Stimulated activated CD8-positive, alpha-beta memory T cell treated with anti-CD3 and anti-CD28 coated beads, Interleukin-15, amount 100 ng/mL, for 4 hours (primary cell): Measurements from ENCODE around the gene PDZD8.
"Not testable (repeated sequence)": the region's sequence is repeated elsewhere in the genome, so short reads cannot be mapped to it uniquely, and the experiment has no call there.

Experiments
- DNase-seq, 2 donors: peaks; one replicate each; pipeline ENCODE4 v3.0.0-alpha.2; 2020; ENCODE audit warnings: low read depth in 2 of 2

PDZD8 gene

GRCh38 chr10:117254774-117255735, 120.2 kb downstream of the PDZD8 start:
- DNase-seq = no peak

GRCh38 chr10:117254338-117254737, 120.9 kb downstream of the PDZD8 start:
- no peak for DNase-seq

- DNase-seq = no peak
Measured at GRCh38 chr10:117253908-117254307, 121.3 kb downstream of the PDZD8 start.

- DNase-seq = no peak
Measured at GRCh38 chr10:117250411-117250810, 124.8 kb downstream of the PDZD8 start.

GRCh38 chr10:117249493-117250093, 125.6 kb downstream of the PDZD8 start:
- no peak for DNase-seq

GRCh38 chr10:117248750-117249465, 126.3 kb downstream of the PDZD8 start:
- DNase-seq = no peak

- no peak for DNase-seq
Measured at GRCh38 chr10:117246997-117247671, 128.1 kb downstream of the PDZD8 start.

- no peak for DNase-seq
Measured at GRCh38 chr10:117242463-117242832, 132.8 kb downstream of the PDZD8 start.

- no peak for DNase-seq
Measured at GRCh38 chr10:117241541-117242462, 133.4 kb downstream of the PDZD8 start.

GRCh38 chr10:117240621-117241529, 134.4 kb downstream of the PDZD8 start, which contains the start of gene SLC18A2:
TSS of gene SLC18A2 (plus strand) at chr10:117241114. CDS start at chr10:117241694, 580 bp downstream.
- no peak for DNase-seq

GRCh38 chr10:117239721-117240620, 135.3 kb downstream of the PDZD8 start:
- DNase-seq = no peak

GRCh38 chr10:117239051-117239450, 136.2 kb downstream of the PDZD8 start:
- no peak for DNase-seq

GRCh38 chr10:117237401-117237991, 137.7 kb downstream of the PDZD8 start:
- no peak for DNase-seq

GRCh38 chr10:117230107-117230506, 145.1 kb downstream of the PDZD8 start:
- DNase-seq = not testable (repeated sequence)

- no peak for DNase-seq
Measured at GRCh38 chr10:117228210-117228609, 147.0 kb downstream of the PDZD8 start.
